ENCODE measurements around the gene BABAM2.

DNA sequence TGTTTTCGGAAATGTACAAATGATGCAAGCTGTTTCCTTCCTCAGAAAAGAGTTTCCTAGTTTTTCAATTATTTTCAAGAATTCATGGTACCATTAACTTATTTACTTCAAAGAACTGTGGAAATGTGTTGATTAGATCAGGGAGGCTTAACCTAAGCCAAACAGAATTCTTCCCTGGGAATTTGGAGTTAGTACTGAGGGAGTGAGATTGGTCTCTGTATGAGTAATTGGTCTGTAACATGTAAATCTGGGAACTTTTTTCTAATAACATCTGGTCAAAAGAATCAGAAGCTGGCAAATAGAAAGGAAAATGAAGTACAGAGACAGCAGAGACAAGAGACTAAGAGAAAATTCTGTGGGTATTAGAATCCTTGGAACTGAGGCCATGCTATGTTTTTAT lies 145.8 kb downstream of the BABAM2 start:
- TF ChIP-seq, protein P1, sequence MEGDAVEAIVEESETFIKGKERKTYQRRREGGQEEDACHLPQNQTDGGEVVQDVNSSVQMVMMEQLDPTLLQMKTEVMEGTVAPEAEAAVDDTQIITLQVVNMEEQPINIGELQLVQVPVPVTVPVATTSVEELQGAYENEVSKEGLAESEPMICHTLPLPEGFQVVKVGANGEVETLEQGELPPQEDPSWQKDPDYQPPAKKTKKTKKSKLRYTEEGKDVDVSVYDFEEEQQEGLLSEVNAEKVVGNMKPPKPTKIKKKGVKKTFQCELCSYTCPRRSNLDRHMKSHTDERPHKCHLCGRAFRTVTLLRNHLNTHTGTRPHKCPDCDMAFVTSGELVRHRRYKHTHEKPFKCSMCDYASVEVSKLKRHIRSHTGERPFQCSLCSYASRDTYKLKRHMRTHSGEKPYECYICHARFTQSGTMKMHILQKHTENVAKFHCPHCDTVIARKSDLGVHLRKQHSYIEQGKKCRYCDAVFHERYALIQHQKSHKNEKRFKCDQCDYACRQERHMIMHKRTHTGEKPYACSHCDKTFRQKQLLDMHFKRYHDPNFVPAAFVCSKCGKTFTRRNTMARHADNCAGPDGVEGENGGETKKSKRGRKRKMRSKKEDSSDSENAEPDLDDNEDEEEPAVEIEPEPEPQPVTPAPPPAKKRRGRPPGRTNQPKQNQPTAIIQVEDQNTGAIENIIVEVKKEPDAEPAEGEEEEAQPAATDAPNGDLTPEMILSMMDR (IDR thresholded peaks at IDR 0.05), result no peak
- TF ChIP-seq POLR2A (IDR thresholded peaks at IDR 0.05), result no peak

All from thyroid gland (tissue), 4 donors.